GM06990 (cell line): ENCODE measurements around the gene RRP15.
A peak's percentile ranks its signal among the peaks of the same experiment; 100 is the strongest.

Experiments
- DNase-seq: peaks from one replicate; pipeline ENCODE4 v3.0.0-alpha.2; 2011; ENCODE audit not compliant: insufficient read length; ENCODE audit errors: extremely low read depth
- H3K27me3 ChIP-seq: replicated peaks from 2 replicates; pipeline ENCODE4 v1.6.0; 2011; ENCODE audit warnings: low read length; ENCODE audit not compliant: control insufficient read depth, insufficient read depth
- H3K36me3 ChIP-seq: 2 replicates; pipeline ENCODE4 v1.5.1; 2011; ENCODE audit warnings: low read length; ENCODE audit not compliant: control insufficient read depth, insufficient read depth
- H3K4me3 ChIP-seq: replicated peaks from 2 replicates; pipeline ENCODE4 v1.5.1; 2011; ENCODE audit warnings: low read depth, mild to moderate bottlenecking, control low read depth, low read length
- TF ChIP-seq, protein P1 (sequence below): IDR thresholded peaks from 2 replicates; pipeline ENCODE4 v1.5.1; 2011; ENCODE audit warnings: low read length, control low read depth, mild to moderate bottlenecking, inconsistent platforms; ENCODE audit not compliant: insufficient read depth, poor library complexity, severe bottlenecking

The RRP15 gene

DNA sequence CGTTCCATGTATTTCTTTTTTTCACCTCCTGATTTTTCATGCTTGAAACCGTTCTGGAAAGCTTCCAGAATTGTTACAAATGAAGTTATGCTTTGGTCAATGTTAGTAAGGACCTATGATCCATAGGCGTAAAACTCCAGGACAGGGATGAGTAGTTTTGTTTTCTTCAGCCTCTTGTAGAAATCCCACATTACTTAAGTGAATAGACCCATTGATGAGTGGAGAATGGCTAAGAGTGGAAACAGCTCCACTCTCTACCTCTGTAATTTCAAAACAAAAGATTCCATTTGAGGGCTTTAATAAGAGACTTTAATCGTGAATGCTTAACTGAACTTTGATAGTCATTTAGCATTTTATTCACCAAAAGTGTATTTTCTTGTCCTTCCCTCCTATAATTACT, 57.0 kb downstream of the RRP15 start:
- TF ChIP-seq, protein P1, sequence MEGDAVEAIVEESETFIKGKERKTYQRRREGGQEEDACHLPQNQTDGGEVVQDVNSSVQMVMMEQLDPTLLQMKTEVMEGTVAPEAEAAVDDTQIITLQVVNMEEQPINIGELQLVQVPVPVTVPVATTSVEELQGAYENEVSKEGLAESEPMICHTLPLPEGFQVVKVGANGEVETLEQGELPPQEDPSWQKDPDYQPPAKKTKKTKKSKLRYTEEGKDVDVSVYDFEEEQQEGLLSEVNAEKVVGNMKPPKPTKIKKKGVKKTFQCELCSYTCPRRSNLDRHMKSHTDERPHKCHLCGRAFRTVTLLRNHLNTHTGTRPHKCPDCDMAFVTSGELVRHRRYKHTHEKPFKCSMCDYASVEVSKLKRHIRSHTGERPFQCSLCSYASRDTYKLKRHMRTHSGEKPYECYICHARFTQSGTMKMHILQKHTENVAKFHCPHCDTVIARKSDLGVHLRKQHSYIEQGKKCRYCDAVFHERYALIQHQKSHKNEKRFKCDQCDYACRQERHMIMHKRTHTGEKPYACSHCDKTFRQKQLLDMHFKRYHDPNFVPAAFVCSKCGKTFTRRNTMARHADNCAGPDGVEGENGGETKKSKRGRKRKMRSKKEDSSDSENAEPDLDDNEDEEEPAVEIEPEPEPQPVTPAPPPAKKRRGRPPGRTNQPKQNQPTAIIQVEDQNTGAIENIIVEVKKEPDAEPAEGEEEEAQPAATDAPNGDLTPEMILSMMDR, result no peak
- Histone ChIP-seq H3K27me3 (0 out of 2 replicates have a peak, but pooled peaks cover 2% of the 10 kb centered on the region), H3K4me3 (no peak overlapping the region), H3K36me3 (no peaks in the 10 kb centered on the region)
- DNase-seq, result no peak

DNA sequence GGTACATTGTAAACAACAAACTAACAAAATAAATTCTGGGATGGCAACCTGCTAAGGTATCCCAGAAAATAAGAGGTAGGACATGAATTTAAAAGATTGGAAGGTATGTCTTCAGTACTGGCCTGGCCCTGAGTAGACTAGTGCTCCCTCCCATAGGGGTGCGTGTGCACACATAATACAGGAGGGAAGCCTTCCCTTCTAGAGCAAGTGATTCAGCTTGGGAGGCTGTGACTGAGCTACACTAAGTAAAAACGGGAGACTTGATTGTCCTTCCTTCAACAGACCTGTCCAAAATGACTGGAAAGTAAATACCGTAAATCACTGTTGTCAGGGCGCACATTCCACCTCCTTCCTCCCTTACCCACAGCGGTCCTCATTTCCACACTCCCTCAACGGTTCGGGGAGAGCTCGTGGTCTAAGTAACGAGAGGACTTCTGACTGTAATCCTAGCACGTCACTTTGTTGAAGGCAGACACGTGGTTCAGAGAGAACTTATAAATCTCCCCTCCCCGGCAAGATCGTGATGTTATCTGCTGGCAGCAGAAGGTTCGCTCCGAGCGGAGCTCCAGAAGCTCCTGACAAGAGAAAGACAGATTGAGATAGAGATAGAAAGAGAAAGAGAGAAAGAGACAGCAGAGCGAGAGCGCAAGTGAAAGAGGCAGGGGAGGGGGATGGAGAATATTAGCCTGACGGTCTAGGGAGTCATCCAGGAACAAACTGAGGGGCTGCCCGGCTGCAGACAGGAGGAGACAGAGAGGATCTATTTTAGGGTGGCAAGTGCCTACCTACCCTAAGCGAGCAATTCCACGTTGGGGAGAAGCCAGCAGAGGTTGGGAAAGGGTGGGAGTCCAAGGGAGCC, 60.0 kb downstream of the RRP15 start, which contains the start of gene TGFB2:
Gene TGFB2 (plus strand): TSS at position 523 of the 859 bp plus-strand sequence. CDS start 1,366 bp downstream, outside the sequence.
- TF ChIP-seq, protein P1, result no peak

DNA sequence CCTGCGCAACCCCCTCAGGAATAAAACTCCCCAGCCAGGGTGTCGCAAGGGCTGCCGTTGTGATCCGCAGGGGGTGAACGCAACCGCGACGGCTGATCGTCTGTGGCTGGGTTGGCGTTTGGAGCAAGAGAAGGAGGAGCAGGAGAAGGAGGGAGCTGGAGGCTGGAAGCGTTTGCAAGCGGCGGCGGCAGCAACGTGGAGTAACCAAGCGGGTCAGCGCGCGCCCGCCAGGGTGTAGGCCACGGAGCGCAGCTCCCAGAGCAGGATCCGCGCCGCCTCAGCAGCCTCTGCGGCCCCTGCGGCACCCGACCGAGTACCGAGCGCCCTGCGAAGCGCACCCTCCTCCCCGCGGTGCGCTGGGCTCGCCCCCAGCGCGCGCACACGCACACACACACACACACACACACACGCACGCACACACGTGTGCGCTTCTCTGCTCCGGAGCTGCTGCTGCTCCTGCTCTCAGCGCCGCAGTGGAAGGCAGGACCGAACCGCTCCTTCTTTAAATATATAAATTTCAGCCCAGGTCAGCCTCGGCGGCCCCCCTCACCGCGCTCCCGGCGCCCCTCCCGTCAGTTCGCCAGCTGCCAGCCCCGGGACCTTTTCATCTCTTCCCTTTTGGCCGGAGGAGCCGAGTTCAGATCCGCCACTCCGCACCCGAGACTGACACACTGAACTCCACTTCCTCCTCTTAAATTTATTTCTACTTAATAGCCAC, 60.7 kb downstream of the RRP15 start:
- 0 out of 2 replicates have a peak, but pooled peaks cover 2% of the 10 kb centered on the region for H3K27me3 ChIP-seq
- TF ChIP-seq, protein P1, result no peak
- DNase-seq, result peak; percentile 71
- peak overlapping the region; percentile 72 for H3K4me3 ChIP-seq
- no peaks in the 10 kb centered on the region for H3K36me3 ChIP-seq

More for the DNA sequence above, 60.0 kb downstream of the RRP15 start, which contains the start of gene TGFB2:
- no peak for DNase-seq
- H3K27me3 ChIP-seq, result 0 out of 2 replicates have a peak, but pooled peaks cover 2% of the 10 kb centered on the region
- H3K4me3 ChIP-seq, result peak within 1 kb of the TSS; percentile 72
- no peaks in the 10 kb centered on the region for H3K36me3 ChIP-seq

DNA sequence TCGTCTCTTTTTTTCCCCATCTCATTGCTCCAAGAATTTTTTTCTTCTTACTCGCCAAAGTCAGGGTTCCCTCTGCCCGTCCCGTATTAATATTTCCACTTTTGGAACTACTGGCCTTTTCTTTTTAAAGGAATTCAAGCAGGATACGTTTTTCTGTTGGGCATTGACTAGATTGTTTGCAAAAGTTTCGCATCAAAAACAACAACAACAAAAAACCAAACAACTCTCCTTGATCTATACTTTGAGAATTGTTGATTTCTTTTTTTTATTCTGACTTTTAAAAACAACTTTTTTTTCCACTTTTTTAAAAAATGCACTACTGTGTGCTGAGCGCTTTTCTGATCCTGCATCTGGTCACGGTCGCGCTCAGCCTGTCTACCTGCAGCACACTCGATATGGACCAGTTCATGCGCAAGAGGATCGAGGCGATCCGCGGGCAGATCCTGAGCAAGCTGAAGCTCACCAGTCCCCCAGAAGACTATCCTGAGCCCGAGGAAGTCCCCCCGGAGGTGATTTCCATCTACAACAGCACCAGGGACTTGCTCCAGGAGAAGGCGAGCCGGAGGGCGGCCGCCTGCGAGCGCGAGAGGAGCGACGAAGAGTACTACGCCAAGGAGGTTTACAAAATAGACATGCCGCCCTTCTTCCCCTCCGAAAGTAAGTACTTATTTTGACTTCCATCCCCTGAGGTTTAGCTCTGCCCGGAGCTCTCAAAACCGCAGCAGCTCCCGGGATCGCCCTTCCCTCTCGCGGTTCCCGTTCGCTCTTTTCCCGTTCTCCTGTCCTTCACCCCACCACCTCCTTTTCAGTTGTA, 61.5 kb downstream of the RRP15 start:
- TF ChIP-seq, protein P1, result no peak
- Histone ChIP-seq H3K4me3 (peak overlapping the region; percentile 72), H3K36me3 (no peaks in the 10 kb centered on the region), H3K27me3 (0 out of 2 replicates have a peak, but pooled peaks cover 2% of the 10 kb centered on the region)
- DNase-seq, result peak; percentile 37

DNA sequence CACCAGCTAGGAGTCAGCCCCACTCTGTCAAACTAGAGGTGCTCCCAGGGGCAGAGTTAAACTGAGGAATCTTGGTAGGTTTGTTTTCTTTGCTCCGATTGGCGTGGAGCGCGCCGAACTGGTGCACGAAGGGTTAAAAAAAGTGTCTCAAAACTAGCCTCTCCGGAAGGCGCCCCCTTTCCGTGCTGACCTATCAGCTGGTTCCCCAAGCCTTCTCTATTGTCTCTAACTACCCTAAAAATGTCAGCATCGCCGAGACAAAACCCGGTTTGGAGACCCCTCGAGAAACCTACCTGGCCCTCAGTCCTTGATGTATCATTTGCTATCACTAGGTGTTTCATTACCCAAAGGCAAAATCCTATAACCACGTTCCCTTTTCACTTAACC, 62.2 kb downstream of the RRP15 start:
- DNase-seq, result no peak
- no peaks in the 10 kb centered on the region for H3K36me3 ChIP-seq
- TF ChIP-seq, protein P1, result no peak
- 0 out of 2 replicates have a peak, but pooled peaks cover 2% of the 10 kb centered on the region for H3K27me3 ChIP-seq
- no peak overlapping the region for H3K4me3 ChIP-seq
